CD14-positive monocyte (primary cell): Measurements from ENCODE around the gene ZNF385B. TPM values are rescaled to one million over a fixed set of nuclear protein-coding genes. Genes with fewer than 3 reads are reported as not detected.

Experiments
- DNase-seq, 3 donors: peaks; one replicate each; pipeline ENCODE4 v3.0.0-alpha.2; 2011 to 2022
- H2AFZ ChIP-seq: 2 replicates; pipeline ENCODE4 v1.6.0; 2012; ENCODE audit warnings: mild to moderate bottlenecking, low read depth, low read length, inconsistent platforms; ENCODE audit not compliant: insufficient read depth, poor library complexity, severe bottlenecking
- H3K27ac ChIP-seq, 2 donors: 1 replicate in 1 of 2; 2 replicates in 1 of 2; pipeline ENCODE4 v1.5.1; 2012 to 2013; ENCODE audit warnings: low read length in 2 of 2, control low read depth in 1 of 2, inconsistent platforms in 1 of 2, low read depth in 1 of 2, mild to moderate bottlenecking in 1 of 2
- H3K27me3 ChIP-seq, 2 donors: one replicate each; pipeline versions ENCODE4 v1.6.0 to v1.6.1; 2011 to 2013; ENCODE audit warnings: low read length in 2 of 2; ENCODE audit not compliant: control insufficient read depth in 2 of 2, insufficient read depth in 2 of 2
- H3K36me3 ChIP-seq, 2 donors: replicated peaks in 1 of 2; 1 replicate in 1 of 2; 2 replicates in 1 of 2; pipeline versions ENCODE4 v1.5.1 to v1.6.1; 2012 to 2013; ENCODE audit warnings: low read length in 2 of 2, control low read depth in 1 of 2, inconsistent platforms in 1 of 2, mild to moderate bottlenecking in 1 of 2; ENCODE audit not compliant: insufficient read depth in 2 of 2, control insufficient read depth in 1 of 2
- H3K4me1 ChIP-seq, 2 donors: 1 replicate in 1 of 2; 2 replicates in 1 of 2; pipeline versions ENCODE4 v1.5.1 to v1.6.1; 2012 to 2013; ENCODE audit warnings: low read length in 2 of 2, control low read depth in 1 of 2, inconsistent platforms in 1 of 2, mild to moderate bottlenecking in 1 of 2, moderate library complexity in 1 of 2; ENCODE audit not compliant: insufficient read depth in 2 of 2, control insufficient read depth in 1 of 2
- H3K4me2 ChIP-seq: replicated peaks from 2 replicates; pipeline ENCODE3; 2012; ENCODE audit warnings: low read length, moderate library complexity, mild to moderate bottlenecking; ENCODE audit not compliant: poor library complexity, severe bottlenecking; ENCODE audit errors: extremely low read depth
- H3K4me3 ChIP-seq, 3 experiments: fragments of 200-600 bp in 1 of 3; sonication (generic) in 1 of 3; replicated peaks in 1 of 3; 1 replicate in 2 of 3; 2 replicates in 1 of 3; pipeline ENCODE4 v1.5.1; 2011 to 2013; ENCODE audit warnings: low read length in 3 of 3, mild to moderate bottlenecking in 3 of 3, control low read depth in 2 of 3, low read depth in 2 of 3, inconsistent platforms in 1 of 3, moderate library complexity in 1 of 3
- H3K79me2 ChIP-seq: 2 replicates; pipeline ENCODE4 v1.6.0; 2012; ENCODE audit warnings: mild to moderate bottlenecking, control low read depth, inconsistent platforms, low read length, moderate library complexity; ENCODE audit not compliant: insufficient read depth
- H3K9ac ChIP-seq: 2 replicates; pipeline ENCODE4 v1.6.0; 2017; ENCODE audit warnings: low read length, mild to moderate bottlenecking; ENCODE audit not compliant: insufficient read depth, poor library complexity, severe bottlenecking
- H3K9me3 ChIP-seq, 2 donors: replicated peaks in 1 of 2; 1 replicate in 1 of 2; 2 replicates in 1 of 2; pipeline versions ENCODE4 v1.5.1 to v1.6.1; 2012 to 2013; ENCODE audit warnings: low read length in 2 of 2, control low read depth in 1 of 2; ENCODE audit not compliant: control insufficient read depth in 1 of 2, insufficient read depth in 1 of 2
- H4K20me1 ChIP-seq: 2 replicates; pipeline ENCODE4 v1.6.0; 2012; ENCODE audit warnings: mild to moderate bottlenecking, low read length, control low read depth, moderate library complexity; ENCODE audit not compliant: insufficient read depth
- H3K27ac Mint-ChIP-seq, 7 donors: one replicate each; pipeline ENCODE4 v1.8.0; 2020; ENCODE audit warnings: mild to moderate bottlenecking in 7 of 7, mixed read lengths in 7 of 7, moderate library complexity in 6 of 7, inconsistent platforms in 2 of 7
- H3K27me3 Mint-ChIP-seq, 3 donors: one replicate each; pipeline ENCODE4 v1.8.0; 2021 to 2022; ENCODE audit warnings: low read depth in 3 of 3, mild to moderate bottlenecking in 3 of 3, mixed read lengths in 3 of 3, moderate library complexity in 3 of 3, inconsistent platforms in 1 of 3
- H3K36me3 Mint-ChIP-seq, 2 donors: one replicate each; pipeline ENCODE4 v1.8.0; 2020; ENCODE audit warnings: mixed read lengths in 2 of 2, inconsistent platforms in 1 of 2, mild to moderate bottlenecking in 1 of 2
- H3K4me1 Mint-ChIP-seq: one replicate; pipeline ENCODE4 v1.8.0; 2020; ENCODE audit warnings: mild to moderate bottlenecking, mixed read lengths
- H3K4me3 Mint-ChIP-seq, 2 donors: one replicate each; pipeline ENCODE4 v1.8.0; 2020; ENCODE audit warnings: mild to moderate bottlenecking in 2 of 2, mixed read lengths in 2 of 2, moderate library complexity in 1 of 2
- H3K9me3 Mint-ChIP-seq, 7 donors: one replicate each; pipeline ENCODE4 v1.8.0; 2020 to 2022; ENCODE audit warnings: mixed read lengths in 7 of 7, mild to moderate bottlenecking in 6 of 7, moderate library complexity in 6 of 7, inconsistent platforms in 2 of 7
- WGBS: methylation state at CpG from one replicate; pipeline ENCODE4 v1.1.5; 2013; ENCODE audit warnings: missing lambda C conversion rate; ENCODE audit not compliant: insufficient coverage; 5-methylcytosine and 5-hydroxymethylcytosine counted together
- intact Hi-C, 2 donors: fragments of 100-400 bp; cut with micrococcal nuclease; formaldehyde crosslinking; loops; one replicate each; pipeline versions ENCODE4 v1.15.0 to v1.15.1; 2023
- polyA plus RNA-seq, 3 donors: library from polyadenylated mRNA; depleted of rRNA in 1 of 3; unstranded in 2 of 3; stranded (reverse) in 1 of 3; fragments of 300-500 nt in 2 of 3; fragments of >200 nt in 1 of 3; fragmentation: Illumina TruSeq in 2 of 3; gene quantifications; 1 replicate in 2 of 3; 2 replicates in 1 of 3; pipeline ENCODE4 v1.2.3, GENCODE V29; 2012 to 2021
- TF ChIP-seq, protein P1 (sequence below): fragments of 200-600 bp; IDR thresholded peaks from one replicate; pipeline ENCODE4 v1.8.0; 2022; ENCODE audit warnings: antibody characterized with exemption, mild to moderate bottlenecking

Gene ZNF385B
- polyA plus RNA-seq, 3 donors: not detected

DNA sequence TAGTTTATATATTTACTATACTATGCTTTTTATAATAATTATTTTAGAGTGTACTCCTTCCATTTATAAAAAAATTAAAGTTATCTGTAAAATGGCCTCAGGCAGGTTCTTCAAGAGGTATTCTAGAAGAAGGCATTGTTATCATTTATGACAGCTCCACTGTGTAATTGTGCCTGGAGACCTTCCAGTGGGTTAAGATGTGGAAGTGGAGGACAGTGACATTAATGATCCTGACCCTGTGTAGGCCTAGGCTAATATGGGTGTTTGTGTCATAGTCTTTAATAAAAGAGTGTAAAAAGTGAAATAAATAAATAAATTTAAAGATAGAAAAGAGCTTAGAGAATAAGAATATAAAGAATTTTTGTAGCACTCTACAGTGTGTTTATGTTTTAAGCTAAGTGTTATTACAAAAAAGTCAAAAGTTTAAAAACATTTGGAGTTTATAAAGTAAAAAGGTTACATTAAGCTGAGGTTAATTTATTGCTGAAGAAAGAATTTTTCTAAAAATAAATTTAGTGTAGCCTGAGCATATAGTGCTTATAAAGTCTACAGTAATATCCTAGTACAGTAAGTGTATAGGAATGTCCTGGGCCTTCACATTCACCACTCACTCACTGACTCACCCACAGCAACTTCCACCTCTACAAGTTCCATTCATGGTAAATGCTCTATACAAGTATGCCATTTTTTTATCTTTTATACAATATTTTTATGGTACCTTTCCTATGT lies 406.8 kb downstream of the ZNF385B start:
- Histone ChIP-seq H3K9ac (no peak overlapping the region), H3K4me3 (no peak overlapping the region), H4K20me1 (no peaks in the 10 kb centered on the region), H3K27me3 (no peaks in the 10 kb centered on the region), H3K4me2 (no peak overlapping the region), H3K36me3 (no peaks in the 10 kb centered on the region), H3K9me3 (peaks cover 0 to 5% of the 10 kb centered on the region in 2 donors), H2AFZ (no peak overlapping the region), H3K27ac (no peak overlapping the region), H3K4me1 (no peaks in the 10 kb centered on the region), H3K79me2 (no peaks in the 10 kb centered on the region)
- Mint-ChIP-seq H3K27ac (no peak overlapping the region), H3K36me3 (no peaks in the 10 kb centered on the region), H3K9me3 (peaks cover 0 to 6% (median 3%) of the 10 kb centered on the region in 7 donors), H3K4me3 (no peak overlapping the region), H3K4me1 (no peaks in the 10 kb centered on the region), H3K27me3 (no peaks in the 10 kb centered on the region)
- no peak for DNase-seq
- intact Hi-C loops: no loop called here
- TF ChIP-seq, protein P1, sequence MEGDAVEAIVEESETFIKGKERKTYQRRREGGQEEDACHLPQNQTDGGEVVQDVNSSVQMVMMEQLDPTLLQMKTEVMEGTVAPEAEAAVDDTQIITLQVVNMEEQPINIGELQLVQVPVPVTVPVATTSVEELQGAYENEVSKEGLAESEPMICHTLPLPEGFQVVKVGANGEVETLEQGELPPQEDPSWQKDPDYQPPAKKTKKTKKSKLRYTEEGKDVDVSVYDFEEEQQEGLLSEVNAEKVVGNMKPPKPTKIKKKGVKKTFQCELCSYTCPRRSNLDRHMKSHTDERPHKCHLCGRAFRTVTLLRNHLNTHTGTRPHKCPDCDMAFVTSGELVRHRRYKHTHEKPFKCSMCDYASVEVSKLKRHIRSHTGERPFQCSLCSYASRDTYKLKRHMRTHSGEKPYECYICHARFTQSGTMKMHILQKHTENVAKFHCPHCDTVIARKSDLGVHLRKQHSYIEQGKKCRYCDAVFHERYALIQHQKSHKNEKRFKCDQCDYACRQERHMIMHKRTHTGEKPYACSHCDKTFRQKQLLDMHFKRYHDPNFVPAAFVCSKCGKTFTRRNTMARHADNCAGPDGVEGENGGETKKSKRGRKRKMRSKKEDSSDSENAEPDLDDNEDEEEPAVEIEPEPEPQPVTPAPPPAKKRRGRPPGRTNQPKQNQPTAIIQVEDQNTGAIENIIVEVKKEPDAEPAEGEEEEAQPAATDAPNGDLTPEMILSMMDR: no peak

DNA sequence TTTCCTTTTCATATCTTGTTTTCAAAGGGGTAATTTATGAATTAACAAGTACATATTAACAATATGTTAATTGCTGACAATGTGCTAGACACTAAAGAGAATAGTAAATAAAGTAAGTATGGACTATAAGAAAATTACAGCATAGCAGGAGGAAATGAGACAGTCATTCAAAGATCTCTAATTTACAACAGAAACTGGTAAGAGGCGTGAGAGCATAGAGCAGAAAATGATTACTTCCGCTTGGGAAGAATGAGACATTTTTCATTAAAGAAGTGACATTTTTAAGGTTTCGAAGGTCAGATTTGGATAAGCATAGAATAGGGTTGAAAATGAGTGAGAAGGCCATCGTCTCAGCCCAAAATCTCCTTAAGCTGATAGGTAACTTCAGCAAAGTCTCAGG lies 412.4 kb downstream of the ZNF385B start:
- H3K27me3 Mint-ChIP-seq: no peaks in the 10 kb centered on the region
- no peak overlapping the region for H3K4me2 ChIP-seq
- peaks cover 0 to 3% (median 0%) of the 10 kb centered on the region in 7 donors for H3K9me3 Mint-ChIP-seq
- no peak overlapping the region for H3K27ac ChIP-seq
- no peak for DNase-seq
- H3K4me1 ChIP-seq: no peaks in the 10 kb centered on the region
- H3K36me3 Mint-ChIP-seq: no peaks in the 10 kb centered on the region
- H3K9me3 ChIP-seq: no peaks in the 10 kb centered on the region
- intact Hi-C loops: no loop called here
- no peak overlapping the region for H3K9ac ChIP-seq
- TF ChIP-seq, protein P1: no peak
- no peaks in the 10 kb centered on the region for H3K79me2 ChIP-seq
- peaks cover 4% of the 10 kb centered on the region for H3K4me1 Mint-ChIP-seq
- no peaks in the 10 kb centered on the region for H3K27me3 ChIP-seq
- 100% methylated on average over 1 of the region's 4 CpGs for WGBS
- no peak overlapping the region for H3K4me3 Mint-ChIP-seq
- no peaks in the 10 kb centered on the region for H3K36me3 ChIP-seq
- no peak overlapping the region for H3K4me3 ChIP-seq
- no peaks in the 10 kb centered on the region for H4K20me1 ChIP-seq
- H3K27ac Mint-ChIP-seq: no peak overlapping the region
- no peak overlapping the region for H2AFZ ChIP-seq
